Loucy (cell line): Measurements from ENCODE around the gene CFC1B.
"Not testable (repeated sequence)": the region's sequence is repeated elsewhere in the genome, so short reads cannot be mapped to it uniquely, and the experiment has no call there.

Experiments used
- CTCF ChIP-seq: fragments of 200-600 bp; sonication (generic); conservative IDR thresholded peaks from 2 replicates; pipeline ENCODE4 v1.5.1; 2014; ENCODE audit warnings: mild to moderate bottlenecking, antibody characterized with exemption, low read length
- EZH2phosphoT487 ChIP-seq: fragments of 200-600 bp; IDR thresholded peaks from 2 replicates; pipeline ENCODE4 v1.6.1; 2018; ENCODE audit warnings: antibody characterized with exemption, mild to moderate bottlenecking, moderate library complexity, borderline replicate concordance

- TF ChIP-seq CTCF, EZH2phosphoT487: not testable (repeated sequence)
Observed at GRCh38 chr2:130577559-130577958, 56.5 kb downstream of the CFC1B start.
